SK-N-SH (cell line): ENCODE results near the gene NF2. TPM values are rescaled to one million over a fixed set of nuclear protein-coding genes. Genes with fewer than 3 reads are reported as not detected.
A peak's percentile ranks its signal among the peaks of the same experiment; 100 is the strongest.

ENCODE experiments used
- CTCF ChIA-PET: fragments of 300-600, 350-600 bp; formaldehyde crosslinking; extraction: SDS; loops from one replicate; lab custom pipeline; 2021; lab: Yijun Ruan, JAX
- POLR2A ChIA-PET: fragments of 350-600 bp; sonication (Branson Sonifier 250); formaldehyde crosslinking; extraction: SDS; loops from one replicate; lab custom pipeline; 2020; ENCODE audit warnings: antibody characterized with exemption, inconsistent platforms; lab: Yijun Ruan, JAX
- DNase-seq: peaks from one replicate; pipeline ENCODE4 v3.0.0; 2012
- H2AFZ ChIP-seq: fragments of 200-600 bp; sonication (generic); 2 replicates; pipeline ENCODE4 v1.8.1; 2016; ENCODE audit warnings: antibody characterized with exemption, mild to moderate bottlenecking, low read depth
- H3F3A ChIP-seq: fragments of 200-600 bp; sonication (generic); replicated peaks from 2 replicates; pipeline ENCODE3; 2016; ENCODE audit warnings: antibody characterized with exemption, mild to moderate bottlenecking; ENCODE audit not compliant: insufficient read depth
- H3K27ac ChIP-seq, 2 experiments: fragments of 200-500 bp in 1 of 2; fragments of 200-600 bp in 1 of 2; sonication (Bioruptor generic) in 1 of 2; sonication (generic), shearing (Covaris generic) in 1 of 2; 2 replicates each; pipeline versions ENCODE4 v1.5.1 to v1.6.1; 2014 to 2016; ENCODE audit warnings: low read depth in 2 of 2, inconsistent platforms in 1 of 2, low read length in 1 of 2, mild to moderate bottlenecking in 1 of 2, mixed read lengths in 1 of 2
- H3K27me3 ChIP-seq: fragments of 200-600 bp; sonication (generic), shearing (Covaris generic); 2 replicates; pipeline ENCODE4 v1.6.1; 2016; ENCODE audit warnings: mixed run types; ENCODE audit not compliant: insufficient read depth
- H3K36me3 ChIP-seq, 2 experiments: fragments of 200-500 bp in 1 of 2; fragments of 200-600 bp in 1 of 2; sonication (Bioruptor generic) in 1 of 2; sonication (generic) in 1 of 2; replicated peaks in 1 of 2; 2 replicates each; pipeline versions ENCODE3 to v1.5.1; 2014 to 2016; ENCODE audit warnings: low read length in 1 of 2, mild to moderate bottlenecking in 1 of 2; ENCODE audit not compliant: insufficient read depth in 2 of 2, control insufficient read depth in 1 of 2
- H3K4me1 ChIP-seq, 2 experiments: fragments of 200-500 bp in 1 of 2; fragments of 200-600 bp in 1 of 2; sonication (Bioruptor generic) in 1 of 2; sonication (generic), shearing (Covaris generic) in 1 of 2; 2 replicates each; pipeline versions ENCODE4 v1.5.1 to v1.6.1; 2014 to 2016; ENCODE audit warnings: low read depth in 1 of 2, low read length in 1 of 2, mixed run types in 1 of 2; ENCODE audit not compliant: insufficient read depth in 2 of 2, control insufficient read depth in 1 of 2
- H3K4me2 ChIP-seq: fragments of 200-600 bp; sonication (generic), shearing (Covaris generic); 2 replicates; pipeline ENCODE4 v1.6.1; 2017; ENCODE audit warnings: mixed run types
- H3K4me3 ChIP-seq, 2 experiments: fragments of 200-500 bp in 1 of 2; fragments of 200-600 bp in 1 of 2; sonication (Bioruptor generic) in 1 of 2; sonication (generic), shearing (Covaris generic) in 1 of 2; 2 replicates each; pipeline versions ENCODE4 v1.5.1 to v1.8.1; 2014 to 2016; ENCODE audit warnings: low read depth in 2 of 2, inconsistent platforms in 1 of 2, low read length in 1 of 2, mild to moderate bottlenecking in 1 of 2, mixed read lengths in 1 of 2, moderate library complexity in 1 of 2
- H3K79me2 ChIP-seq: fragments of 200-600 bp; sonication (generic); 2 replicates; pipeline ENCODE4 v1.8.1; 2017; ENCODE audit warnings: mild to moderate bottlenecking; ENCODE audit not compliant: insufficient read depth
- H3K9ac ChIP-seq: fragments of 200-600 bp; sonication (generic); 2 replicates; pipeline ENCODE4 v1.6.1; 2017; ENCODE audit warnings: mixed run types
- H3K9me2 ChIP-seq: fragments of 200-600 bp; sonication (generic); 2 replicates; pipeline ENCODE4 v1.6.1; 2017; ENCODE audit warnings: mixed run types
- H3K9me3 ChIP-seq: fragments of 200-600 bp; sonication (generic); 2 replicates; pipeline ENCODE4 v1.6.1; 2017; ENCODE audit warnings: mixed run types, mild to moderate bottlenecking, moderate library complexity
- H4K20me1 ChIP-seq: fragments of 200-600 bp; sonication (generic); 2 replicates; pipeline ENCODE4 v1.6.1; 2017; ENCODE audit warnings: mild to moderate bottlenecking, mixed run types; ENCODE audit not compliant: insufficient read depth
- CHD2 ChIP-seq: fragments of 150-350 bp; IDR thresholded peaks from 2 replicates; pipeline ENCODE4 v1.6.1; 2018; ENCODE audit warnings: low read length; ENCODE audit not compliant: partially characterized antibody
- ELF1 ChIP-seq: IDR thresholded peaks from 2 replicates; pipeline ENCODE4 v1.4.0; 2012
- EP300 ChIP-seq, 2 experiments: IDR thresholded peaks; 2 replicates each; pipeline versions ENCODE4 v1.4.0 to v1.6.1; 2012; ENCODE audit warnings: borderline replicate concordance in 1 of 2, low read depth in 1 of 2, low read length in 1 of 2
- FOSL2 ChIP-seq: IDR thresholded peaks from 2 replicates; pipeline ENCODE4 v1.4.0; 2012; ENCODE audit warnings: low read depth, mild to moderate bottlenecking, moderate library complexity, borderline replicate concordance
- FOXJ3 ChIP-seq: sonication (generic); formaldehyde crosslinking; IDR thresholded peaks from 2 replicates; pipeline ENCODE4 v1.5.1; 2020; ENCODE audit warnings: mild to moderate bottlenecking, missing genetic modification reagents
- GATA2 ChIP-seq: sonication (generic); formaldehyde crosslinking; IDR thresholded peaks from 2 replicates; pipeline ENCODE4 v1.5.0; 2020; ENCODE audit warnings: mild to moderate bottlenecking, missing genetic modification reagents
- NFIC ChIP-seq: IDR thresholded peaks from 2 replicates; pipeline ENCODE4 v1.4.0; 2012; ENCODE audit warnings: borderline replicate concordance
- RAD21 ChIP-seq: IDR thresholded peaks from 2 replicates; pipeline ENCODE4 v1.6.1; 2012; ENCODE audit warnings: mild to moderate bottlenecking, low read length
- RXRA ChIP-seq: IDR thresholded peaks from 2 replicates; pipeline ENCODE4 v1.4.0; 2012; ENCODE audit warnings: low read depth, mild to moderate bottlenecking, borderline replicate concordance
- SMC3 ChIP-seq: IDR thresholded peaks from 2 replicates; pipeline ENCODE4 v1.6.1; 2012; ENCODE audit warnings: low read depth, low read length, improper control_type of control experiment
- TCF12 ChIP-seq: IDR thresholded peaks from 2 replicates; pipeline ENCODE4 v1.4.0; 2012
- TEAD4 ChIP-seq: IDR thresholded peaks from 2 replicates; pipeline ENCODE4 v1.4.0; 2012; ENCODE audit warnings: mild to moderate bottlenecking, borderline replicate concordance; ENCODE audit not compliant: insufficient read depth
- USF1 ChIP-seq: IDR thresholded peaks from 2 replicates; pipeline ENCODE4 v1.4.0; 2012; ENCODE audit warnings: low read depth, borderline replicate concordance
- WGBS: methylation state at CpG from one replicate; pipeline ENCODE4 v1.1.6; 2017; ENCODE audit warnings: low lambda C conversion rate; 5-methylcytosine and 5-hydroxymethylcytosine counted together
- polyA plus RNA-seq, 3 experiments: library from polyadenylated mRNA; depleted of rRNA; stranded (reverse); fragments of >200 nt; gene quantifications; 2 replicates each; pipeline ENCODE4 v1.2.3, GENCODE V29; 2012
- TF ChIP-seq, protein P1 (sequence below): fragments of 200-600 bp; sonication (generic); IDR thresholded peaks from 2 replicates; pipeline ENCODE4 v1.6.1; 2017; ENCODE audit warnings: antibody characterized with exemption, mild to moderate bottlenecking, moderate library complexity
- TF ChIP-seq, protein P2 (sequence below): IDR thresholded peaks from 2 replicates; pipeline ENCODE4 v1.4.0; 2012; ENCODE audit warnings: low read depth, borderline replicate concordance
- TF ChIP-seq, protein P3 (sequence below): IDR thresholded peaks from 2 replicates; pipeline ENCODE4 v1.4.0; 2012; ENCODE audit warnings: low read depth

NF2 gene
- polyA plus RNA-seq, 1 of the 3 experiments (the other 2 are of a cell fraction) = 44.1 TPM

GRCh38 chr22:29719899-29720645 is 116.6 kb downstream of the NF2 start, which contains the start of gene CABP7:
TSS of gene CABP7 (plus strand) at chr22:29720003. CDS start at chr22:29720425, 422 bp downstream.
- Histone ChIP-seq H3K4me2 (no peak within 1 kb of the TSS), H4K20me1 (peaks cover 12% of the 10 kb centered on the region; the same call in 1 of the 2 replicates), H3F3A (no peaks in the 10 kb centered on the region), H3K9me2 (no peaks in the 10 kb centered on the region), H3K36me3 (no peaks in the 10 kb centered on the region), H3K9ac (no peak within 1 kb of the TSS), H3K27ac (peak within 1 kb of the TSS in 1 of 2 experiments; percentile 60; a peak in 2 of 4 replicates), H3K9me3 (no peaks in the 10 kb centered on the region), H3K79me2 (no peaks in the 10 kb centered on the region), H3K27me3 (peaks cover 18% of the 10 kb centered on the region; the same call in 1 of the 2 replicates), H2AFZ (no peak within 1 kb of the TSS), H3K4me1 (peaks cover 0 to 54% of the 10 kb centered on the region in 2 experiments; a peak in 1 of 4 replicates), H3K4me3 (peak within 1 kb of the TSS in 1 of 2 experiments; percentile 42; a peak in 2 of 4 replicates)
- DNase-seq = peak; percentile 79
- 5% methylated on average over 8 of the region's 115 CpGs for WGBS
- TF ChIP-seq, protein P1, sequence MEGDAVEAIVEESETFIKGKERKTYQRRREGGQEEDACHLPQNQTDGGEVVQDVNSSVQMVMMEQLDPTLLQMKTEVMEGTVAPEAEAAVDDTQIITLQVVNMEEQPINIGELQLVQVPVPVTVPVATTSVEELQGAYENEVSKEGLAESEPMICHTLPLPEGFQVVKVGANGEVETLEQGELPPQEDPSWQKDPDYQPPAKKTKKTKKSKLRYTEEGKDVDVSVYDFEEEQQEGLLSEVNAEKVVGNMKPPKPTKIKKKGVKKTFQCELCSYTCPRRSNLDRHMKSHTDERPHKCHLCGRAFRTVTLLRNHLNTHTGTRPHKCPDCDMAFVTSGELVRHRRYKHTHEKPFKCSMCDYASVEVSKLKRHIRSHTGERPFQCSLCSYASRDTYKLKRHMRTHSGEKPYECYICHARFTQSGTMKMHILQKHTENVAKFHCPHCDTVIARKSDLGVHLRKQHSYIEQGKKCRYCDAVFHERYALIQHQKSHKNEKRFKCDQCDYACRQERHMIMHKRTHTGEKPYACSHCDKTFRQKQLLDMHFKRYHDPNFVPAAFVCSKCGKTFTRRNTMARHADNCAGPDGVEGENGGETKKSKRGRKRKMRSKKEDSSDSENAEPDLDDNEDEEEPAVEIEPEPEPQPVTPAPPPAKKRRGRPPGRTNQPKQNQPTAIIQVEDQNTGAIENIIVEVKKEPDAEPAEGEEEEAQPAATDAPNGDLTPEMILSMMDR = no peak
- TF ChIP-seq FOXJ3 (no peak), GATA2 (CRISPR knock-in tag) (no peak)
- ChIA-PET POLR2A (interaction anchor here (1.0 to 2.5 kb wide), 3 partner anchors 8 to 18 kb away, joined by 3 to 13 read pairs (median 5); no protein-coding TSS in a partner anchor), CTCF (interaction anchor here (0.7 to 5.2 kb wide), 6 partner anchors 9 to 323 kb away, joined by 3 to 34 read pairs (median 6); no protein-coding TSS in a partner anchor)

GRCh38 chr22:29720811-29721323 is 117.4 kb downstream of the NF2 start:
- Histone ChIP-seq H3K4me1 (peaks cover 0 to 51% of the 10 kb centered on the region in 2 experiments; a peak in 1 of 4 replicates), H3K27ac (no peak overlapping the region; a peak in 1 of 4 replicates), H3K9ac (no peak overlapping the region), H3F3A (no peaks in the 10 kb centered on the region), H3K9me2 (no peaks in the 10 kb centered on the region), H3K27me3 (peaks cover 18% of the 10 kb centered on the region; the same call in 1 of the 2 replicates), H2AFZ (no peak overlapping the region), H3K4me3 (peak overlapping the region in 1 of 2 experiments; percentile 42; a peak in 2 of 4 replicates), H3K9me3 (no peaks in the 10 kb centered on the region), H3K4me2 (no peak overlapping the region), H3K79me2 (no peaks in the 10 kb centered on the region), H4K20me1 (peaks cover 12% of the 10 kb centered on the region; the same call in 1 of the 2 replicates), H3K36me3 (no peaks in the 10 kb centered on the region)
- DNase-seq = peak; percentile 71
- ChIA-PET CTCF (interaction anchor here (0.8 to 1.8 kb wide), 4 partner anchors 10 to 85 kb away, joined by 3 to 7 read pairs (median 4); no protein-coding TSS in a partner anchor), POLR2A (no interaction called here)
- WGBS = 55% methylated on average over 19 of the region's 53 CpGs
- no peak for TF ChIP-seq NFIC
- TF ChIP-seq GATA2 (CRISPR knock-in tag) = no peak
- no peak for TF ChIP-seq CHD2
- TF ChIP-seq TCF12 = no peak
- TF ChIP-seq TEAD4 = no peak
- TF ChIP-seq RAD21 = no peak
- no peak for TF ChIP-seq USF1
- TF ChIP-seq FOSL2 = no peak
- TF ChIP-seq, protein P1 = no peak
- TF ChIP-seq FOXJ3 = no peak
- TF ChIP-seq SMC3 = no peak
- TF ChIP-seq EP300 (IDR thresholded peaks at IDR 0.05; ENCODE audit: borderline replicate concordance in 1 of 2, low read depth in 1 of 2, low read length in 1 of 2) = no peak
- TF ChIP-seq ELF1 = no peak
- TF ChIP-seq, protein P2, sequence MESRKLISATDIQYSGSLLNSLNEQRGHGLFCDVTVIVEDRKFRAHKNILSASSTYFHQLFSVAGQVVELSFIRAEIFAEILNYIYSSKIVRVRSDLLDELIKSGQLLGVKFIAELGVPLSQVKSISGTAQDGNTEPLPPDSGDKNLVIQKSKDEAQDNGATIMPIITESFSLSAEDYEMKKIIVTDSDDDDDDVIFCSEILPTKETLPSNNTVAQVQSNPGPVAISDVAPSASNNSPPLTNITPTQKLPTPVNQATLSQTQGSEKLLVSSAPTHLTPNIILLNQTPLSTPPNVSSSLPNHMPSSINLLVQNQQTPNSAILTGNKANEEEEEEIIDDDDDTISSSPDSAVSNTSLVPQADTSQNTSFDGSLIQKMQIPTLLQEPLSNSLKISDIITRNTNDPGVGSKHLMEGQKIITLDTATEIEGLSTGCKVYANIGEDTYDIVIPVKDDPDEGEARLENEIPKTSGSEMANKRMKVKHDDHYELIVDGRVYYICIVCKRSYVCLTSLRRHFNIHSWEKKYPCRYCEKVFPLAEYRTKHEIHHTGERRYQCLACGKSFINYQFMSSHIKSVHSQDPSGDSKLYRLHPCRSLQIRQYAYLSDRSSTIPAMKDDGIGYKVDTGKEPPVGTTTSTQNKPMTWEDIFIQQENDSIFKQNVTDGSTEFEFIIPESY = no peak
- no peak for TF ChIP-seq RXRA
- TF ChIP-seq, protein P3, sequence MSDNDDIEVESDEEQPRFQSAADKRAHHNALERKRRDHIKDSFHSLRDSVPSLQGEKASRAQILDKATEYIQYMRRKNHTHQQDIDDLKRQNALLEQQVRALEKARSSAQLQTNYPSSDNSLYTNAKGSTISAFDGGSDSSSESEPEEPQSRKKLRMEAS = no peak
